Measurements from ENCODE around the gene BUB3. TPM values are rescaled to one million over a fixed set of nuclear protein-coding genes. Genes with fewer than 3 reads are reported as not detected.

BUB3 gene
- total RNA-seq, 1 experiment from 2014 or later, result 129 TPM

DNA sequence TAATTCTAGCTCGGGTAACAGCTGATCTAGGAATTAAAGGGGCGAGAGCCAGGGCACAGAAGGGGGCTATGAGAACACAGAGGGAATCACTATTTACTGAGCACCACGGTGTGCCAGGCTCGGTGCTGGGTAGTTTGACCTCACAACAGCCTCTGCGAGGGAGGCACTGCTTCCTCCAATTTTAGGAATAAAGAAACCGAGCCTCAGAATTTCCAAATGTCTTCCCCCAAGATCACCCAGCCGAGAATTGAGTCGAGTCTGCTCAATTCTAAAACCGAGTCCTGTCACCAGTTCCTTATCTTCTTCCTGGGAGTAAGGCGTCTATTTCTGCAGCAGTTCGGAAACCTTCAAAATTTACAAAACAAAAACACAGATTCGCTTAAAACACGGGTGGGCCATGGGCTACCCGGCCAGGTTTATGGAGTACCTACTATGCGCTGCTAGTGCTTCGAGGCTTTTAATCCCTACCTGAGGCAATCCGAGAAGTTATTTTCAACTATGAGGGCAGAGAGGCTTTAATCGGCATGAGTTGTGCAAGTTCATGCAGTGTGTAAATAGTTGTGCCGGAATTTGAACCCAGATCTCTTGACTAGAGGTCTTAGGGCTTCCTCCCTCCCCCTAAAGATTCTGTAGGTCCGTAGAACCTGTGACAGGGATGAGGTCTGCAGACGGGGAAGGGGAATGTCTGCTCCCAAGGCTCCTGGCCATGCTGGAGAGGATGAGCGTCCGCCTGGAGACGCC is 7.1 kb upstream of the BUB3 start:
- Mint-ChIP-seq H3K27ac (ENCODE audit: unreplicated experiment) (no peak overlapping the region), H3K4me3 (ENCODE audit: unreplicated experiment) (peak overlapping the region; percentile 73), H3K36me3 (ENCODE audit: insufficient read depth, unreplicated experiment) (no peaks in the 10 kb centered on the region), H3K27me3 (ENCODE audit: insufficient read depth, unreplicated experiment) (peaks cover 7% of the 10 kb centered on the region), H3K4me1 (ENCODE audit: low read depth, unreplicated experiment) (peaks cover 6% of the 10 kb centered on the region), H3K9me3 (ENCODE audit: unreplicated experiment) (no peaks in the 10 kb centered on the region)
- intact Hi-C loops (cut with micrococcal nuclease; ENCODE audit: unreplicated experiment), result no loop called here
- no peaks in the 10 kb centered on the region for H3K27me3 ChIP-seq (replicated peaks; ENCODE audit: control insufficient read depth, insufficient read depth, low read length)
- peaks cover 9% of the 10 kb centered on the region for H3K4me1 ChIP-seq
- no peak for DNase-seq
- ChIA-PET POLR2A (no interaction called here), CTCF (no interaction called here)
- H3K9me3 ChIP-seq, result no peaks in the 10 kb centered on the region
- TF ChIP-seq, protein P1, sequence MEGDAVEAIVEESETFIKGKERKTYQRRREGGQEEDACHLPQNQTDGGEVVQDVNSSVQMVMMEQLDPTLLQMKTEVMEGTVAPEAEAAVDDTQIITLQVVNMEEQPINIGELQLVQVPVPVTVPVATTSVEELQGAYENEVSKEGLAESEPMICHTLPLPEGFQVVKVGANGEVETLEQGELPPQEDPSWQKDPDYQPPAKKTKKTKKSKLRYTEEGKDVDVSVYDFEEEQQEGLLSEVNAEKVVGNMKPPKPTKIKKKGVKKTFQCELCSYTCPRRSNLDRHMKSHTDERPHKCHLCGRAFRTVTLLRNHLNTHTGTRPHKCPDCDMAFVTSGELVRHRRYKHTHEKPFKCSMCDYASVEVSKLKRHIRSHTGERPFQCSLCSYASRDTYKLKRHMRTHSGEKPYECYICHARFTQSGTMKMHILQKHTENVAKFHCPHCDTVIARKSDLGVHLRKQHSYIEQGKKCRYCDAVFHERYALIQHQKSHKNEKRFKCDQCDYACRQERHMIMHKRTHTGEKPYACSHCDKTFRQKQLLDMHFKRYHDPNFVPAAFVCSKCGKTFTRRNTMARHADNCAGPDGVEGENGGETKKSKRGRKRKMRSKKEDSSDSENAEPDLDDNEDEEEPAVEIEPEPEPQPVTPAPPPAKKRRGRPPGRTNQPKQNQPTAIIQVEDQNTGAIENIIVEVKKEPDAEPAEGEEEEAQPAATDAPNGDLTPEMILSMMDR (IDR thresholded peaks at IDR 0.05; ENCODE audit: insufficient read depth in 1 of 2, low read depth in 1 of 2, low read length in 1 of 2, severe bottlenecking in 1 of 2, unreplicated experiment in 1 of 2), result no peak
- no peak overlapping the region for H3K4me3 ChIP-seq (ENCODE audit: low read depth, low read length)
- BruUV-seq (replicated peaks), result no TSS peak
- no peaks in the 10 kb centered on the region for H3K36me3 ChIP-seq (ENCODE audit: control insufficient read depth, insufficient read depth, low read length)

DNA sequence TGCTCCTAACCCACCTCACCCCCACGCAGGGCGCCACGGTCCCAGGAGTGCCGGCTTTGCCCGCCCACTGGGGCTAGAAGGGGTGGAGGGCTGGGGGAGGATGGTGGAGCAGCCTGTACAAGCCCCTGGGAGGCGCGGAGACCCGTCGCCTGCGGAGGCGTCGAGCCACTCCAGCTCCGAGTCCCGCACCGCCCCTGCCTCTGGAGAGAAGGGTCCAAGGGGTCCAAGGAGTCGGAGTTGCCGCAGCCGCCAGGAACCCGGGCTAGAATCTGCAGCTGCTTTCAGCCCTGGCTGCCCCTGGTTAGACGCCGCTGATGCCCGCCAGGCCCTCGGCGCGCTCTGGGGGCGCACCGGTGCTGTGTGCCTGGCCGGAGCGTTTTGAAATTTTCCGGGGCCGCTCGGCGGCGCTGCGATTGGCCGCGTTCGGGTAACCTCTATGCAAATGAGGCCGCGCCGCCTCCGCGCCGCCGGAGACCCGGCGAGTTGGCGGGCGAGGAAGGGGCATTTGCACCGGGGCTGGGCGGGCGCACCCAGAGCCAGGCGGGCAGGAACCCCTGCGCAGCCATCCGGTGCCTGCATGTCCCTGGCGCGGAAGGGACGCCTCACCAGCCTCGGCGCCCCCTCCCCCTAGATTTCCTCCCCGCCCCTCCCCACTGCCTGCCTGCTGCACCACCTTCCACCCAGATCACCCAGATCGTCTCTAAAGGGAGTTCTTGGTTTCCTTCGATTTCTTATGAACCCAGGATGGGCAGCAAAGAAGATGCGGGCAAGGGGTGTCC is 6.4 kb upstream of the BUB3 start, which contains the start of gene HMX2:
HMX2 (plus strand) TSS at position 502 of the 779 bp plus-strand sequence; CDS start at position 745, 243 bp downstream.
- H3K9me3 ChIP-seq, result no peaks in the 10 kb centered on the region
- peaks cover 11% of the 10 kb centered on the region for H3K4me1 Mint-ChIP-seq (ENCODE audit: low read depth, unreplicated experiment)
- intact Hi-C loops (cut with micrococcal nuclease; ENCODE audit: unreplicated experiment), result loop anchor here (1.0 kb wide), 1 partner anchor 8 kb away; no protein-coding TSS in a partner anchor
- DNase-seq, result peak; percentile 65 to 78
- POLR2A ChIA-PET, result no interaction called here
- no TSS peak for BruUV-seq (replicated peaks)
- peaks cover 7% of the 10 kb centered on the region for H3K27me3 Mint-ChIP-seq (ENCODE audit: insufficient read depth, unreplicated experiment)
- TF ChIP-seq, protein P1 (IDR thresholded peaks at IDR 0.05; ENCODE audit: insufficient read depth in 1 of 2, low read depth in 1 of 2, low read length in 1 of 2, severe bottlenecking in 1 of 2, unreplicated experiment in 1 of 2), result no peak
- H3K27ac Mint-ChIP-seq (ENCODE audit: unreplicated experiment), result no peak within 1 kb of the TSS
- H3K36me3 Mint-ChIP-seq (ENCODE audit: insufficient read depth, unreplicated experiment), result no peaks in the 10 kb centered on the region
- H3K4me3 Mint-ChIP-seq (ENCODE audit: unreplicated experiment), result peak within 1 kb of the TSS; percentile 73
- no peaks in the 10 kb centered on the region for H3K36me3 ChIP-seq (ENCODE audit: control insufficient read depth, insufficient read depth, low read length)
- CTCF ChIA-PET, result interaction anchor here (1.2 kb wide), 1 partner anchor 8 kb away, joined by 5 read pairs; no protein-coding TSS in a partner anchor
- H3K4me1 ChIP-seq, result peaks cover 12% of the 10 kb centered on the region
- H3K9me3 Mint-ChIP-seq (ENCODE audit: unreplicated experiment), result no peaks in the 10 kb centered on the region
- H3K27me3 ChIP-seq (replicated peaks; ENCODE audit: control insufficient read depth, insufficient read depth, low read length), result no peaks in the 10 kb centered on the region
- peak within 1 kb of the TSS; percentile 58 for H3K4me3 ChIP-seq (ENCODE audit: low read depth, low read length)

DNA sequence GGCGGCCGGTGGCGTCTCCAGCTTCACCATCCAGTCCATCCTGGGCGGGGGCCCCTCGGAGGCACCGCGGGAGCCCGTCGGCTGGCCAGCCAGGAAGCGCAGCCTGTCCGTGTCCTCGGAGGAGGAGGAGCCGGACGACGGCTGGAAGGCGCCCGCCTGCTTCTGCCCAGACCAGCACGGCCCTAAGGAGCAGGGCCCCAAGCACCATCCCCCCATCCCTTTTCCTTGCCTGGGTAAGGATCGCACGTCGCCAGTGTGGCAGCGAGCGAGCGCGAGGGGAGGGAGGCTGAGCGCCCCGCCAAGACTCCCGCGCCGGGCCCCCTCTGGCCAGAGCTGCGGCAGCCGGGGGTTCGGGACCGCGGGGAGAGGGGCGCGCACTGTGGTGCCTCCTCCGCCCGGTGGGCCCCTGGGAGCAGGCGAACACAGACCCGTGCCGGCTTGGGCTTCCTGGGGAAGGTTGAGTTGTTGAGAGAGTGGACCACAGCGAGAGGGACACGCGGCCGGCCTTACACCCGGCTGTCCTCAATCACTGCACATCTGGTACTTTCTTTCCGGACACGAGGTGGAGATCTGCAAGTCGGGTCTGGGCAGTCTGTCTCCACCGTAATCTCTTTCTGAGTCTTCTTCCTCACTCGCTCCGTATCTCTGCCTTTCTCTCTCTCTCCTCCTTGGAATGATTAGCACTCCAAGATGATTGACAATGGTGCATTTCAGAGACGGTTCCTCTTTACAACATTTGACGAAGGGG is 5.6 kb upstream of the BUB3 start:
- Histone ChIP-seq H3K36me3 (ENCODE audit: control insufficient read depth, insufficient read depth, low read length) (no peaks in the 10 kb centered on the region), H3K27me3 (replicated peaks; ENCODE audit: control insufficient read depth, insufficient read depth, low read length) (no peaks in the 10 kb centered on the region), H3K4me3 (ENCODE audit: low read depth, low read length) (peak overlapping the region; percentile 58), H3K4me1 (peaks cover 13% of the 10 kb centered on the region), H3K9me3 (no peaks in the 10 kb centered on the region)
- intact Hi-C loops (cut with micrococcal nuclease; ENCODE audit: unreplicated experiment), result loop anchor here (1.0 kb wide), 1 partner anchor 8 kb away; no protein-coding TSS in a partner anchor
- TF ChIP-seq, protein P1 (IDR thresholded peaks at IDR 0.05; ENCODE audit: insufficient read depth in 1 of 2, low read depth in 1 of 2, low read length in 1 of 2, severe bottlenecking in 1 of 2, unreplicated experiment in 1 of 2), result no peak
- Mint-ChIP-seq H3K27ac (ENCODE audit: unreplicated experiment) (no peak overlapping the region), H3K4me3 (ENCODE audit: unreplicated experiment) (peak overlapping the region; percentile 73), H3K36me3 (ENCODE audit: insufficient read depth, unreplicated experiment) (peaks cover 3% of the 10 kb centered on the region), H3K4me1 (ENCODE audit: low read depth, unreplicated experiment) (peaks cover 13% of the 10 kb centered on the region), H3K9me3 (ENCODE audit: unreplicated experiment) (no peaks in the 10 kb centered on the region), H3K27me3 (ENCODE audit: insufficient read depth, unreplicated experiment) (peaks cover 5% of the 10 kb centered on the region)
- POLR2A ChIA-PET, result interaction anchor here (0.7 kb wide), 1 partner anchor 8 kb away, joined by 3 read pairs; no protein-coding TSS in a partner anchor
- BruUV-seq (replicated peaks), result no TSS peak
- DNase-seq, result peak in 1 of 2 experiments; percentile 59
- CTCF ChIA-PET, result interaction anchor here (1.2 kb wide), 1 partner anchor 9 kb away, joined by 5 read pairs; no protein-coding TSS in a partner anchor
